Prostate gland (tissue), 2 donors: ENCODE data around the gene AGK.

Experiments used
- POLR2A ChIP-seq: fragments of 450-650 bp; IDR thresholded peaks from one replicate; pipeline ENCODE4 v1.6.1; 2016; ENCODE audit warnings: antibody characterized with exemption, mild to moderate bottlenecking
- POLR2AphosphoS5 ChIP-seq: sonication (generic); formaldehyde crosslinking; IDR thresholded peaks from one replicate; pipeline ENCODE4 v1.6.1; 2017; ENCODE audit warnings: antibody characterized with exemption
- TF ChIP-seq, protein P1 (sequence below), 4 experiments: fragments of 200-600 bp in 2 of 4; fragments of 450-650 bp in 2 of 4; sonication (generic) in 2 of 4; IDR thresholded peaks; 1 replicate in 3 of 4; 2 replicates in 1 of 4; pipeline ENCODE4 v1.5.1; 2016 to 2019; ENCODE audit warnings: antibody characterized with exemption in 4 of 4, mild to moderate bottlenecking in 2 of 4, moderate library complexity in 2 of 4

DNA sequence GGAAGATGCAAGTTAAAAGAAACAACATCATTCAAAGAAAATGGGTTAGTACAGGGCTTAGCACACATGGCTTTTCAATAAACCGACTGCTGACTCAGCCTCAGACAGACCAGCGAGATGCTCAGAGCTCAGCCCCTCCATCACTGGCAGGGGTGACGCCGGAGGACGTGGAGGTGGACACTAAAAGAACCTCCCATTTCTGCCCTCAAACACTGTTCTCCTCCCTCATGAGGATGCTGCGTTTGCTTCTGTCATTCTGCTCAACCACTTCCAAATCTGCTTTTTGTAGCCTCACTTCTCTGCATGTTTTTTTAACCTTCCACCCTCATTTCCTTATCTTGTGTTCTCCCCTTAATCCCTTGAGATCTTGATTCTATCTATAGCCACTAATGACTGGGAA, 135.5 kb downstream of the AGK start:
- no peak for TF ChIP-seq POLR2A
- TF ChIP-seq, protein P1, sequence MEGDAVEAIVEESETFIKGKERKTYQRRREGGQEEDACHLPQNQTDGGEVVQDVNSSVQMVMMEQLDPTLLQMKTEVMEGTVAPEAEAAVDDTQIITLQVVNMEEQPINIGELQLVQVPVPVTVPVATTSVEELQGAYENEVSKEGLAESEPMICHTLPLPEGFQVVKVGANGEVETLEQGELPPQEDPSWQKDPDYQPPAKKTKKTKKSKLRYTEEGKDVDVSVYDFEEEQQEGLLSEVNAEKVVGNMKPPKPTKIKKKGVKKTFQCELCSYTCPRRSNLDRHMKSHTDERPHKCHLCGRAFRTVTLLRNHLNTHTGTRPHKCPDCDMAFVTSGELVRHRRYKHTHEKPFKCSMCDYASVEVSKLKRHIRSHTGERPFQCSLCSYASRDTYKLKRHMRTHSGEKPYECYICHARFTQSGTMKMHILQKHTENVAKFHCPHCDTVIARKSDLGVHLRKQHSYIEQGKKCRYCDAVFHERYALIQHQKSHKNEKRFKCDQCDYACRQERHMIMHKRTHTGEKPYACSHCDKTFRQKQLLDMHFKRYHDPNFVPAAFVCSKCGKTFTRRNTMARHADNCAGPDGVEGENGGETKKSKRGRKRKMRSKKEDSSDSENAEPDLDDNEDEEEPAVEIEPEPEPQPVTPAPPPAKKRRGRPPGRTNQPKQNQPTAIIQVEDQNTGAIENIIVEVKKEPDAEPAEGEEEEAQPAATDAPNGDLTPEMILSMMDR (IDR thresholded peaks at IDR 0.05) = no peak
- TF ChIP-seq POLR2AphosphoS5 = no peak
